GM23248 (cell line): Measurements from ENCODE around the gene TMX2.
"Not testable (repeated sequence)": the region's sequence is repeated elsewhere in the genome, so short reads cannot be mapped to it uniquely, and the experiment has no call there.

ENCODE experiments used
- EZH2 ChIP-seq: fragments of 200-600 bp; sonication (generic); IDR thresholded peaks from 2 replicates; pipeline ENCODE4 v1.6.1; 2018; ENCODE audit warnings: antibody characterized with exemption, mild to moderate bottlenecking; ENCODE audit not compliant: insufficient read depth, poor library complexity, severe bottlenecking
- EZH2phosphoT487 ChIP-seq: fragments of 200-600 bp; sonication (generic); IDR thresholded peaks from 2 replicates; pipeline ENCODE4 v1.6.1; 2018; ENCODE audit warnings: antibody characterized with exemption, moderate library complexity, mild to moderate bottlenecking, low read depth; ENCODE audit not compliant: insufficient read depth

- not testable (repeated sequence) for TF ChIP-seq EZH2, EZH2phosphoT487
These were observed 7.0 kb upstream of the TMX2 start for GRCh38 chr11:57705432-57705831.
